Neuronal stem cell (in vitro differentiated cells): ENCODE measurements around the gene AFAP1L2.

Source experiments
- DNase-seq: peaks from one replicate; pipeline ENCODE4 v3.0.0-alpha.2; 2013; ENCODE audit warnings: low spot score
- H2AFZ ChIP-seq: one replicate; pipeline ENCODE4 v1.6.1; 2013; ENCODE audit warnings: mild to moderate bottlenecking, low read length, inconsistent platforms
- H2AK5ac ChIP-seq: 2 replicates; pipeline ENCODE4 v1.6.1; 2013; ENCODE audit warnings: low read depth, mild to moderate bottlenecking, inconsistent platforms, low read length, moderate library complexity, mixed read lengths
- H2BK120ac ChIP-seq: 2 replicates; pipeline ENCODE4 v1.6.1; 2013; ENCODE audit warnings: low read depth, mild to moderate bottlenecking, inconsistent platforms, low read length, moderate library complexity, mixed read lengths
- H2BK12ac ChIP-seq: one replicate; pipeline ENCODE4 v1.6.1; 2013; ENCODE audit warnings: low read length, inconsistent platforms
- H2BK15ac ChIP-seq: 2 replicates; pipeline ENCODE4 v1.6.1; 2013; ENCODE audit warnings: mild to moderate bottlenecking, low read length, inconsistent platforms, mixed read lengths
- H2BK5ac ChIP-seq: one replicate; pipeline ENCODE4 v1.6.1; 2013; ENCODE audit warnings: inconsistent platforms, mild to moderate bottlenecking, low read length, moderate library complexity
- H3K14ac ChIP-seq: one replicate; pipeline ENCODE4 v1.6.1; 2013; ENCODE audit warnings: low read length, inconsistent platforms
- H3K18ac ChIP-seq: 2 replicates; pipeline ENCODE4 v1.6.1; 2013; ENCODE audit warnings: low read length, inconsistent platforms
- H3K23ac ChIP-seq: 2 replicates; pipeline ENCODE4 v1.6.1; 2013; ENCODE audit warnings: low read depth, mild to moderate bottlenecking, mixed read lengths, low read length, inconsistent platforms; ENCODE audit not compliant: poor library complexity
- H3K27ac ChIP-seq: replicated peaks from 3 replicates; pipeline ENCODE4 v1.5.1; 2013; ENCODE audit warnings: low read length, inconsistent platforms
- H3K27me3 ChIP-seq, 3 experiments: 2 replicates each; pipeline ENCODE4 v1.6.1; 2013; ENCODE audit warnings: low read length in 3 of 3, mild to moderate bottlenecking in 2 of 3, inconsistent platforms in 1 of 3, low read depth in 1 of 3, mixed read lengths in 1 of 3, moderate library complexity in 1 of 3; ENCODE audit not compliant: control insufficient read depth in 3 of 3, insufficient read depth in 3 of 3
- H3K36me3 ChIP-seq, 2 donors: replicated peaks in 1 of 2; 2 replicates each; pipeline ENCODE4 v1.6.1; 2013; ENCODE audit warnings: low read length in 2 of 2; ENCODE audit not compliant: control insufficient read depth in 2 of 2, insufficient read depth in 2 of 2
- H3K4ac ChIP-seq: 2 replicates; pipeline ENCODE4 v1.6.1; 2013; ENCODE audit warnings: inconsistent platforms, mild to moderate bottlenecking, low read length, moderate library complexity
- H3K4me1 ChIP-seq, 2 donors: 1 replicate in 1 of 2; 2 replicates in 1 of 2; pipeline ENCODE4 v1.6.1; 2013; ENCODE audit warnings: low read length in 2 of 2, low read depth in 1 of 2; ENCODE audit not compliant: control insufficient read depth in 2 of 2, insufficient read depth in 1 of 2
- H3K4me2 ChIP-seq: one replicate; pipeline ENCODE4 v1.6.1; 2013; ENCODE audit warnings: mild to moderate bottlenecking, low read length, inconsistent platforms; ENCODE audit not compliant: insufficient read depth, poor library complexity, severe bottlenecking
- H3K4me3 ChIP-seq, 2 donors: 2 replicates each; pipeline ENCODE4 v1.5.1; 2013; ENCODE audit warnings: low read length in 2 of 2, mild to moderate bottlenecking in 2 of 2, inconsistent platforms in 1 of 2, moderate library complexity in 1 of 2
- H3K79me1 ChIP-seq: one replicate; pipeline ENCODE4 v1.6.1; 2013; ENCODE audit warnings: low read depth, mild to moderate bottlenecking, inconsistent platforms, low read length, moderate library complexity
- H3K9ac ChIP-seq: one replicate; pipeline ENCODE4 v1.6.1; 2013; ENCODE audit warnings: mild to moderate bottlenecking, low read depth, low read length, inconsistent platforms; ENCODE audit not compliant: poor library complexity
- H3K9me3 ChIP-seq, 2 donors: replicated peaks in 1 of 2; 2 replicates each; pipeline versions ENCODE3 to v1.6.1; 2013; ENCODE audit warnings: low read length in 2 of 2, mild to moderate bottlenecking in 2 of 2, inconsistent platforms in 1 of 2, low read depth in 1 of 2, mixed read lengths in 1 of 2, moderate library complexity in 1 of 2; ENCODE audit not compliant: control insufficient read depth in 2 of 2, insufficient read depth in 1 of 2
- H4K8ac ChIP-seq: one replicate; pipeline ENCODE4 v1.6.1; 2013; ENCODE audit warnings: low read depth, mild to moderate bottlenecking, inconsistent platforms, low read length, moderate library complexity
- H4K91ac ChIP-seq: one replicate; pipeline ENCODE4 v1.6.1; 2013; ENCODE audit warnings: low read length, low read depth, mild to moderate bottlenecking, inconsistent platforms; ENCODE audit not compliant: poor library complexity
- WGBS, 2 donors: extraction: QIAGEN DNeasy Blood & Tissue Kit; methylation state at CpG; one replicate each; pipeline ENCODE4 v1.1.7; 2013; ENCODE audit warnings: missing lambda C conversion rate in 2 of 2, mixed read lengths in 1 of 2; ENCODE audit not compliant: insufficient read length in 2 of 2, insufficient replicate concordance in 1 of 2; ENCODE audit errors: extremely low coverage in 2 of 2; 5-methylcytosine and 5-hydroxymethylcytosine counted together

The AFAP1L2 gene

GRCh38 chr10:114285961-114286441, 118.3 kb downstream of the AFAP1L2 start:
- Histone ChIP-seq H3K18ac (peak overlapping the region; percentile 70), H4K91ac (no peak overlapping the region), H3K4me2 (no peak overlapping the region), H2AK5ac (peak overlapping the region; percentile 52), H3K4me3 (peak overlapping the region in 1 of 2 donors; percentile 40), H3K23ac (peak overlapping the region; percentile 82), H2BK15ac (no peak overlapping the region), H3K27me3 (peaks cover 0 to 7% (median 0%) of the 10 kb centered on the region in 3 experiments), H3K4me1 (peaks cover 0 to 1% of the 10 kb centered on the region in 2 donors), H3K4ac (no peak overlapping the region), H3K27ac (no peak overlapping the region), H3K9ac (peak overlapping the region; percentile 72), H4K8ac (no peak overlapping the region), H3K79me1 (no peaks in the 10 kb centered on the region), H3K36me3 (no peaks in the 10 kb centered on the region), H2AFZ (no peak overlapping the region), H2BK5ac (no peak overlapping the region), H2BK120ac (peak overlapping the region; percentile 9), H2BK12ac (peak overlapping the region; percentile 7), H3K9me3 (no peaks in the 10 kb centered on the region), H3K14ac (peak overlapping the region; percentile 92)
- WGBS, 2 donors, result no CpG with 5 or more reads among the region's 31 CpGs
- DNase-seq, result no peak

- no peak overlapping the region for H2BK12ac ChIP-seq
- H3K4ac ChIP-seq, result no peak overlapping the region
- H3K14ac ChIP-seq, result no peak overlapping the region
- H3K27me3 ChIP-seq, result peaks cover 0 to 10% (median 0%) of the 10 kb centered on the region in 3 experiments
- H3K23ac ChIP-seq, result peak overlapping the region; percentile 44
- H2BK120ac ChIP-seq, result no peak overlapping the region
- H2AFZ ChIP-seq, result no peak overlapping the region
- no peak overlapping the region for H4K8ac ChIP-seq
- H3K36me3 ChIP-seq, result no peaks in the 10 kb centered on the region
- WGBS, 2 donors, result no CpG with 5 or more reads among the region's 13 CpGs
- H2BK5ac ChIP-seq, result no peak overlapping the region
- H3K27ac ChIP-seq, result no peak overlapping the region
- no peak for DNase-seq
- no peaks in the 10 kb centered on the region for H3K9me3 ChIP-seq
- H3K18ac ChIP-seq, result peak overlapping the region; percentile 20
- no peak overlapping the region for H3K4me3 ChIP-seq
- no peak overlapping the region for H3K9ac ChIP-seq
- no peaks in the 10 kb centered on the region for H3K79me1 ChIP-seq
- H4K91ac ChIP-seq, result peak overlapping the region; percentile 26
- H3K4me2 ChIP-seq, result no peak overlapping the region
- H2BK15ac ChIP-seq, result no peak overlapping the region
- H2AK5ac ChIP-seq, result no peak overlapping the region
- peaks cover 0 to 1% of the 10 kb centered on the region in 2 donors for H3K4me1 ChIP-seq
These were observed 119.8 kb downstream of the AFAP1L2 start for GRCh38 chr10:114284346-114285071.

- Histone ChIP-seq H3K36me3 (no peaks in the 10 kb centered on the region), H3K27me3 (peaks cover 0 to 13% (median 0%) of the 10 kb centered on the region in 3 experiments), H3K4ac (no peak overlapping the region), H3K4me1 (peaks cover 0 to 1% of the 10 kb centered on the region in 2 donors), H2BK5ac (no peak overlapping the region), H2AFZ (no peak overlapping the region), H3K27ac (no peak overlapping the region), H2BK120ac (no peak overlapping the region), H2BK15ac (no peak overlapping the region), H3K23ac (no peak overlapping the region), H4K8ac (no peak overlapping the region), H3K18ac (no peak overlapping the region), H3K4me3 (no peak overlapping the region), H3K4me2 (no peak overlapping the region), H4K91ac (no peak overlapping the region), H2BK12ac (no peak overlapping the region), H2AK5ac (no peak overlapping the region), H3K9me3 (no peaks in the 10 kb centered on the region), H3K14ac (no peak overlapping the region), H3K79me1 (no peaks in the 10 kb centered on the region), H3K9ac (no peak overlapping the region)
- no peak for DNase-seq
- no CpG with 5 or more reads among the region's 6 CpGs for WGBS, 2 donors
These were observed 120.6 kb downstream of the AFAP1L2 start for GRCh38 chr10:114283535-114284234.

GRCh38 chr10:114283091-114283490, 121.2 kb downstream of the AFAP1L2 start:
- WGBS, 2 donors, result no CpG with 5 or more reads among the region's 10 CpGs
- H3K23ac ChIP-seq, result no peak overlapping the region
- H3K4me1 ChIP-seq, result peaks cover 0 to 1% of the 10 kb centered on the region in 2 donors
- H3K79me1 ChIP-seq, result no peaks in the 10 kb centered on the region
- no peak overlapping the region for H3K14ac ChIP-seq
- no peak overlapping the region for H3K4me3 ChIP-seq
- no peak overlapping the region for H2BK12ac ChIP-seq
- no peak overlapping the region for H2AFZ ChIP-seq
- no peak overlapping the region for H3K18ac ChIP-seq
- no peak overlapping the region for H3K4me2 ChIP-seq
- peaks cover 0 to 14% (median 0%) of the 10 kb centered on the region in 3 experiments for H3K27me3 ChIP-seq
- no peak for DNase-seq
- H2BK5ac ChIP-seq, result no peak overlapping the region
- H3K4ac ChIP-seq, result no peak overlapping the region
- H3K9me3 ChIP-seq, result no peaks in the 10 kb centered on the region
- H2BK15ac ChIP-seq, result no peak overlapping the region
- no peak overlapping the region for H2BK120ac ChIP-seq
- peak overlapping the region; percentile 30 for H3K9ac ChIP-seq
- no peak overlapping the region for H2AK5ac ChIP-seq
- no peak overlapping the region for H3K27ac ChIP-seq
- no peaks in the 10 kb centered on the region for H3K36me3 ChIP-seq
- no peak overlapping the region for H4K8ac ChIP-seq
- H4K91ac ChIP-seq, result no peak overlapping the region
